ENCODE data around the gene PARD3B.

DNA sequence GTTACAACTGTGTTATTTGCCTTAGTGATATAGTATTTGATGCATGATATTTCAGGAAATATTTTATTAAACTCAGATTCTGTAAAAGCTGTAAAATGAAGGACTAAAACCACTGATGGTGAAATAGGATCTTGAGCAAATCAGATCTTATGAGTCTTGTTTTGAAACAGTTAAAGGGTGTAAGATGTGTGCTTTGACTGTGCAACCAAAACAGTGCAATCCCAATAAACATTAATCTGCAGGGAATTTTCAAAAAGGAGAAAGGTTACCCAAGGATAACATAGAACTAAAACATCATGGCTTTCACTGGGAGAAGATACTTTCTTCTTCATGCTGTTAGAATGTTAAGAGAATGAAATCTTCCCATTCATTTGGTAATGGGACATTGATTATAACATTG lies 378.7 kb downstream of the PARD3B start:
- TF ChIP-seq, protein P1, sequence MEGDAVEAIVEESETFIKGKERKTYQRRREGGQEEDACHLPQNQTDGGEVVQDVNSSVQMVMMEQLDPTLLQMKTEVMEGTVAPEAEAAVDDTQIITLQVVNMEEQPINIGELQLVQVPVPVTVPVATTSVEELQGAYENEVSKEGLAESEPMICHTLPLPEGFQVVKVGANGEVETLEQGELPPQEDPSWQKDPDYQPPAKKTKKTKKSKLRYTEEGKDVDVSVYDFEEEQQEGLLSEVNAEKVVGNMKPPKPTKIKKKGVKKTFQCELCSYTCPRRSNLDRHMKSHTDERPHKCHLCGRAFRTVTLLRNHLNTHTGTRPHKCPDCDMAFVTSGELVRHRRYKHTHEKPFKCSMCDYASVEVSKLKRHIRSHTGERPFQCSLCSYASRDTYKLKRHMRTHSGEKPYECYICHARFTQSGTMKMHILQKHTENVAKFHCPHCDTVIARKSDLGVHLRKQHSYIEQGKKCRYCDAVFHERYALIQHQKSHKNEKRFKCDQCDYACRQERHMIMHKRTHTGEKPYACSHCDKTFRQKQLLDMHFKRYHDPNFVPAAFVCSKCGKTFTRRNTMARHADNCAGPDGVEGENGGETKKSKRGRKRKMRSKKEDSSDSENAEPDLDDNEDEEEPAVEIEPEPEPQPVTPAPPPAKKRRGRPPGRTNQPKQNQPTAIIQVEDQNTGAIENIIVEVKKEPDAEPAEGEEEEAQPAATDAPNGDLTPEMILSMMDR (conservative IDR thresholded peaks at IDR 0.05; ENCODE audit: low read depth, low read length): no peak
- TF ChIP-seq EZH2 (IDR thresholded peaks at IDR 0.05; ENCODE audit: low read length, unreplicated experiment) (no peak), EZH2phosphoT487 (IDR thresholded peaks at IDR 0.05; ENCODE audit: borderline replicate concordance, low read length) (no peak)

Measured in PC-3 (cell line).